HepG2 (cell line): Measurements from ENCODE around the gene DYSF. TPM values are rescaled to one million over a fixed set of nuclear protein-coding genes. Genes with fewer than 3 reads are reported as not detected.
A peak's percentile ranks its signal among the peaks of the same experiment; 100 is the strongest.

Experiments used
- BRD4 ChIP-seq: sonication (generic); formaldehyde crosslinking; IDR thresholded peaks from 2 replicates; pipeline ENCODE4 v1.4.0; 2020; ENCODE audit warnings: missing genetic modification reagents
- CCAR2 ChIP-seq: fragments of 200-400 bp; formaldehyde crosslinking; optimal IDR thresholded peaks from 2 replicates; pipeline ENCODE3; 2018; ENCODE audit warnings: low read depth, mild to moderate bottlenecking, low read length, moderate library complexity
- ELF3 ChIP-seq: IDR thresholded peaks from 2 replicates; pipeline ENCODE4 v1.6.1; 2016; ENCODE audit warnings: missing genetic modification reagents, missing compliant biosample characterization
- HDAC1 ChIP-seq: sonication (generic); formaldehyde crosslinking; IDR thresholded peaks from 2 replicates; pipeline ENCODE4 v1.5.1; 2020; ENCODE audit warnings: mild to moderate bottlenecking, missing genetic modification reagents
- KDM6A ChIP-seq: IDR thresholded peaks from 2 replicates; pipeline ENCODE4 v1.6.1; 2016; ENCODE audit warnings: low read depth
- NFIB ChIP-seq: sonication (generic); formaldehyde crosslinking; IDR thresholded peaks from 2 replicates; pipeline ENCODE4 v1.9.0; 2021; ENCODE audit warnings: missing genetic modification reagents, mild to moderate bottlenecking, borderline replicate concordance
- SAP130 ChIP-seq: IDR thresholded peaks from 2 replicates; pipeline ENCODE4 v1.6.1; 2016; ENCODE audit warnings: low read depth
- SIN3A ChIP-seq: IDR thresholded peaks from 2 replicates; pipeline ENCODE4 v1.6.1; 2011; ENCODE audit warnings: low read depth, mild to moderate bottlenecking, control low read depth, low read length, borderline replicate concordance
- TARDBP ChIP-seq: sonication (generic); formaldehyde crosslinking; IDR thresholded peaks from 2 replicates; pipeline ENCODE4 v1.8.0; 2022; ENCODE audit warnings: mild to moderate bottlenecking, missing genetic modification reagents
- TERF1 ChIP-seq: sonication (generic); formaldehyde crosslinking; IDR thresholded peaks from 2 replicates; pipeline ENCODE4 v1.8.0; 2022; ENCODE audit warnings: mild to moderate bottlenecking, missing genetic modification reagents, moderate library complexity
- USF2 ChIP-seq, 2 experiments: sonication (generic) in 1 of 2; formaldehyde crosslinking in 1 of 2; IDR thresholded peaks; 2 replicates each; pipeline versions ENCODE4 v1.5.1 to v1.6.1; 2011 to 2020; ENCODE audit warnings: borderline replicate concordance in 1 of 2, low read depth in 1 of 2, low read length in 1 of 2, mild to moderate bottlenecking in 1 of 2, missing genetic modification reagents in 1 of 2, moderate library complexity in 1 of 2
- ZNF350 ChIP-seq: sonication (generic); formaldehyde crosslinking; IDR thresholded peaks from 2 replicates; pipeline ENCODE4 v1.4.0; 2020; ENCODE audit warnings: mild to moderate bottlenecking, low read depth, missing genetic modification reagents, borderline replicate concordance
- polyA plus RNA-seq, 8 experiments: library from polyadenylated mRNA; depleted of rRNA in 3 of 8; stranded (reverse) in 7 of 8; unstranded in 1 of 8; fragments of >200 nt; fragmentation: Illumina TruSeq in 4 of 8; extraction: Trizol in 4 of 8; gene quantifications; 2 replicates each; pipeline versions ENCODE4 v1.2.1 to v1.2.3, GENCODE V29; 2011 to 2016; ENCODE audit warnings: low read depth in 4 of 8, missing spikeins in 1 of 8, mixed read lengths in 1 of 8; ENCODE audit not compliant: insufficient read depth in 1 of 8
- total RNA-seq, 5 experiments: library from RNA; depleted of rRNA; stranded (reverse); fragments of >200 nt; fragmentation: Illumina TruSeq; extraction: Trizol; gene quantifications; 2 replicates each; pipeline ENCODE4 v1.2.3, GENCODE V29; 2016; ENCODE audit warnings: low read depth in 1 of 5
- TF ChIP-seq, protein P1 (sequence below): sonication (generic); formaldehyde crosslinking; IDR thresholded peaks from 2 replicates; pipeline ENCODE4 v1.4.0; 2020; ENCODE audit warnings: mild to moderate bottlenecking, missing genetic modification reagents
- TF ChIP-seq, protein P2 (sequence below): sonication (generic); formaldehyde crosslinking; IDR thresholded peaks from 2 replicates; pipeline ENCODE4 v1.4.0; 2020; ENCODE audit warnings: missing genetic modification reagents
- TF ChIP-seq, protein P3 (sequence below): sonication (generic); formaldehyde crosslinking; IDR thresholded peaks from 2 replicates; pipeline ENCODE4 v1.9.0; 2021; ENCODE audit warnings: missing genetic modification reagents, mild to moderate bottlenecking, borderline replicate concordance
- TF ChIP-seq, protein P4 (sequence below): sonication (generic); formaldehyde crosslinking; IDR thresholded peaks from 2 replicates; pipeline ENCODE4 v1.5.0; 2020; ENCODE audit warnings: missing genetic modification reagents, mild to moderate bottlenecking, borderline replicate concordance
- TF ChIP-seq, protein P5 (sequence below): sonication (generic); formaldehyde crosslinking; IDR thresholded peaks from 2 replicates; pipeline ENCODE4 v1.5.0; 2020; ENCODE audit warnings: mild to moderate bottlenecking, missing genetic modification reagents

The DYSF gene
- total and polyA plus RNA-seq, 2 of the 13 experiments (the other 11 are each of a cell fraction or from before 2014, with no cell fraction given) = 0.15 to 2.4 TPM

DNA sequence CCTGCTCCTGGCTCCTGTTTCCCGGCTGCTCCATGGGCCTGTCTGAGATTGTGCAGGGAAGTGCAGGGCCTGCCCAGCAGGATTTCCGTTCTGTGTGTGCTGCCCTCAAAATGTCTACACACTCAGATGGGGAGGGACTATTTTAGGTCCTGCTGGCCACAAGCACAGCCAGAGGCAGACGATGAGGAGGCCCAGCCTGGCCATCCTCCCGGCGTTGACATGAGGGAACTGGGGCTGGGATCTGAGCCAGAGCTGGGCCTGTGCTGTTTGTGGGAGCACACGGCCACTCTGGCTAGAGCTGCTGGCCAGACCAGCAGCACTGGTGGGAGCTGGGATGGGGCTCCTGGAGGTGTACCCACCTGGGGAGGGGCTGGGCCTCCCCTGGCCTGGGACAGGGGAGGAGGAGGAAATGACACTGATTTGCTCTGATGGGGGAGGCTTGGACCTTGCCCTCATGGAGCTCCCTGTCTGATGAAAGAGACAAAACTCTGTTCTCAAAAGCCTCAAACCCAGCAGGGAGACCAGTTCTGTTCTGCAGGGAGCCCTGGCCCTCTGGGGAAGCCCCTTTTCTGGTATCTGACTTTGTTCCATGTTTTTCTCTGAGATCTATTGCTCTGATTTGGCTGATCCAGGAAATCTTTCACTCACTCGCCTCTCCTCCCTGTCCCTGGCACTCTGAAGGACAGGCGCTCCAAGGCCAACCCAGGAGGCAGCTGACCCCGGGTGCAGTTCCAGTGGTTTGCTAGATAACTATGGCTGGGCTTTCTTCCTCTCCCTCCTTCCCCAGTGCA is 161.8 kb downstream of the DYSF start (continued):
- no peak for TF ChIP-seq TERF1
- TF ChIP-seq, protein P1, sequence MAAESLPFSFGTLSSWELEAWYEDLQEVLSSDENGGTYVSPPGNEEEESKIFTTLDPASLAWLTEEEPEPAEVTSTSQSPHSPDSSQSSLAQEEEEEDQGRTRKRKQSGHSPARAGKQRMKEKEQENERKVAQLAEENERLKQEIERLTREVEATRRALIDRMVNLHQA (CRISPR knock-in tag) = no peak
- TF ChIP-seq, protein P2, sequence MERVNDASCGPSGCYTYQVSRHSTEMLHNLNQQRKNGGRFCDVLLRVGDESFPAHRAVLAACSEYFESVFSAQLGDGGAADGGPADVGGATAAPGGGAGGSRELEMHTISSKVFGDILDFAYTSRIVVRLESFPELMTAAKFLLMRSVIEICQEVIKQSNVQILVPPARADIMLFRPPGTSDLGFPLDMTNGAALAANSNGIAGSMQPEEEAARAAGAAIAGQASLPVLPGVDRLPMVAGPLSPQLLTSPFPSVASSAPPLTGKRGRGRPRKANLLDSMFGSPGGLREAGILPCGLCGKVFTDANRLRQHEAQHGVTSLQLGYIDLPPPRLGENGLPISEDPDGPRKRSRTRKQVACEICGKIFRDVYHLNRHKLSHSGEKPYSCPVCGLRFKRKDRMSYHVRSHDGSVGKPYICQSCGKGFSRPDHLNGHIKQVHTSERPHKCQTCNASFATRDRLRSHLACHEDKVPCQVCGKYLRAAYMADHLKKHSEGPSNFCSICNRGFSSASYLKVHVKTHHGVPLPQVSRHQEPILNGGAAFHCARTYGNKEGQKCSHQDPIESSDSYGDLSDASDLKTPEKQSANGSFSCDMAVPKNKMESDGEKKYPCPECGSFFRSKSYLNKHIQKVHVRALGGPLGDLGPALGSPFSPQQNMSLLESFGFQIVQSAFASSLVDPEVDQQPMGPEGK = peak; percentile 79
- no peak for TF ChIP-seq BRD4
- TF ChIP-seq, protein P3, sequence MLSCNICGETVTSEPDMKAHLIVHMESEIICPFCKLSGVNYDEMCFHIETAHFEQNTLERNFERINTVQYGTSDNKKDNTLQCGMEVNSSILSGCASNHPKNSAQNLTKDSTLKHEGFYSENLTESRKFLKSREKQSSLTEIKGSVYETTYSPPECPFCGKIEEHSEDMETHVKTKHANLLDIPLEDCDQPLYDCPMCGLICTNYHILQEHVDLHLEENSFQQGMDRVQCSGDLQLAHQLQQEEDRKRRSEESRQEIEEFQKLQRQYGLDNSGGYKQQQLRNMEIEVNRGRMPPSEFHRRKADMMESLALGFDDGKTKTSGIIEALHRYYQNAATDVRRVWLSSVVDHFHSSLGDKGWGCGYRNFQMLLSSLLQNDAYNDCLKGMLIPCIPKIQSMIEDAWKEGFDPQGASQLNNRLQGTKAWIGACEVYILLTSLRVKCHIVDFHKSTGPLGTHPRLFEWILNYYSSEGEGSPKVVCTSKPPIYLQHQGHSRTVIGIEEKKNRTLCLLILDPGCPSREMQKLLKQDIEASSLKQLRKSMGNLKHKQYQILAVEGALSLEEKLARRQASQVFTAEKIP (CRISPR knock-in tag) = no peak
- TF ChIP-seq ZNF350 = no peak
- TF ChIP-seq, protein P4, sequence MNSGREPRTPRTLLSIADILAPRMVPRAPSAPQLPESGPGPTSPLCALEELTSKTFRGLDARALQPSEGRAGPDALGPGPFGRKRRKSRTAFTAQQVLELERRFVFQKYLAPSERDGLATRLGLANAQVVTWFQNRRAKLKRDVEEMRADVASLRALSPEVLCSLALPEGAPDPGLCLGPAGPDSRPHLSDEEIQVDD (CRISPR knock-in tag) = no peak
- TF ChIP-seq NFIB = no peak
- TF ChIP-seq USF2 (IDR thresholded peaks at IDR 0.05; ENCODE audit: low read depth, low read length) = no peak
- TF ChIP-seq USF2 (CRISPR knock-in tag; IDR thresholded peaks at IDR 0.05; ENCODE audit: borderline replicate concordance) = no peak
- TF ChIP-seq, protein P5, sequence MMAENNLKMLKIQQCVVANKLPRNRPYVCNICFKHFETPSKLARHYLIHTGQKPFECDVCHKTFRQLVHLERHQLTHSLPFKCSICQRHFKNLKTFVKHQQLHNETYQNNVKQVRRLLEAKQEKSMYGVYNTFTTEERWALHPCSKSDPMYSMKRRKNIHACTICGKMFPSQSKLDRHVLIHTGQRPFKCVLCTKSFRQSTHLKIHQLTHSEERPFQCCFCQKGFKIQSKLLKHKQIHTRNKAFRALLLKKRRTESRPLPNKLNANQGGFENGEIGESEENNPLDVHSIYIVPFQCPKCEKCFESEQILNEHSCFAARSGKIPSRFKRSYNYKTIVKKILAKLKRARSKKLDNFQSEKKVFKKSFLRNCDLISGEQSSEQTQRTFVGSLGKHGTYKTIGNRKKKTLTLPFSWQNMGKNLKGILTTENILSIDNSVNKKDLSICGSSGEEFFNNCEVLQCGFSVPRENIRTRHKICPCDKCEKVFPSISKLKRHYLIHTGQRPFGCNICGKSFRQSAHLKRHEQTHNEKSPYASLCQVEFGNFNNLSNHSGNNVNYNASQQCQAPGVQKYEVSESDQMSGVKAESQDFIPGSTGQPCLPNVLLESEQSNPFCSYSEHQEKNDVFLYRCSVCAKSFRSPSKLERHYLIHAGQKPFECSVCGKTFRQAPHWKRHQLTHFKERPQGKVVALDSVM (CRISPR knock-in tag) = peak; percentile 47; the same call in 1 of the 2 replicates
- no peak for TF ChIP-seq HDAC1
- 0 out of 2 replicates have a peak, but pooled peaks have one; percentile 42 for TF ChIP-seq SIN3A
- no peak; the same call in 1 of the 2 replicates for TF ChIP-seq TARDBP (CRISPR knock-in tag)
- no peak for TF ChIP-seq SAP130
- no peak for TF ChIP-seq KDM6A
- no peak for TF ChIP-seq CCAR2
- 0 out of 2 replicates have a peak, but pooled peaks have one; percentile 11 for TF ChIP-seq ELF3
